Endothelial cell (in vitro differentiated cells): ENCODE measurements around the gene PHC1. TPM values are rescaled to one million over a fixed set of nuclear protein-coding genes. Genes with fewer than 3 reads are reported as not detected.

Experiments used
- DNase-seq: peaks from one replicate; pipeline ENCODE4 v3.0.0; 2021; ENCODE audit warnings: low spot score
- H3K27ac Mint-ChIP-seq: one replicate; pipeline ENCODE4 v1.8.0; 2021; ENCODE audit warnings: mixed read lengths, inconsistent platforms; ENCODE audit not compliant: unreplicated experiment
- H3K27me3 Mint-ChIP-seq: one replicate; pipeline ENCODE4 v1.8.0; 2021; ENCODE audit warnings: mild to moderate bottlenecking, moderate library complexity, mixed read lengths, inconsistent platforms; ENCODE audit not compliant: unreplicated experiment
- H3K36me3 Mint-ChIP-seq: one replicate; pipeline ENCODE4 v1.8.0; 2021; ENCODE audit warnings: mild to moderate bottlenecking, low read depth, mixed read lengths, inconsistent platforms; ENCODE audit not compliant: unreplicated experiment
- H3K4me1 Mint-ChIP-seq: one replicate; pipeline ENCODE4 v1.8.0; 2021; ENCODE audit warnings: mild to moderate bottlenecking, mixed read lengths, inconsistent platforms; ENCODE audit not compliant: unreplicated experiment
- H3K4me3 Mint-ChIP-seq: one replicate; pipeline ENCODE4 v1.8.0; 2021; ENCODE audit warnings: mild to moderate bottlenecking, mixed read lengths, inconsistent platforms; ENCODE audit not compliant: unreplicated experiment
- H3K9me3 Mint-ChIP-seq: one replicate; pipeline ENCODE4 v1.8.0; 2021; ENCODE audit warnings: mixed read lengths, inconsistent platforms; ENCODE audit not compliant: unreplicated experiment
- total RNA-seq: library from RNA; stranded (reverse); fragmentation: NEBNext Ultra II Directional; extraction: Animal tissue kit (Norgen Biotek cat#: 25700); gene quantifications from one replicate; pipeline ENCODE4 v1.2.1, GENCODE V29; 2021; ENCODE audit not compliant: unreplicated experiment
- TF ChIP-seq, protein P1 (sequence below): fragments of 200-600 bp; sonication (generic); IDR thresholded peaks from one replicate; pipeline ENCODE4 v1.5.0; 2021; ENCODE audit warnings: antibody characterized with exemption; ENCODE audit not compliant: unreplicated experiment

Gene PHC1
- total RNA-seq, 1 donor from 2014 or later: 55.3 TPM

DNA sequence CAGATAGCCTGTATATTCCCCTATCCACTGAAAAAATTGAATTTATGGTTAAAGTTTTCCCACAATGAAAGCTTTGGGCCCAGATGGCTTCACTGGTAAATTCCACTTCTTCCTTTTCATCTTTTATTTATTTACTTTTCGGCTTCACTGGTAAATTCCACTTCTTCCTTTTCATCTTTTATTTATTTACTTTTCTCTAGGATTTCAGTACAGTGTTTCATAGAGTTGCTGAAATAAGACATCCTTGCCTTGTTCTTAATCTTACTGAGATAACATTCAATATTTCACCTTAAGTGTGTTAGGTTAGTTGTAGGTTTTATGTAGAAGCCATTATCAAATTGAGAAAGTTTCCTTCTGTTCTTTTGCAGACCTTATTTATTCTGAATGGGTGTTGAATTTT lies 56.1 kb downstream of the PHC1 start:
- Mint-ChIP-seq H3K27me3 (no peaks in the 10 kb centered on the region), H3K9me3 (no peaks in the 10 kb centered on the region), H3K4me3 (no peak overlapping the region), H3K4me1 (no peaks in the 10 kb centered on the region), H3K27ac (no peak overlapping the region), H3K36me3 (no peaks in the 10 kb centered on the region)
- TF ChIP-seq, protein P1, sequence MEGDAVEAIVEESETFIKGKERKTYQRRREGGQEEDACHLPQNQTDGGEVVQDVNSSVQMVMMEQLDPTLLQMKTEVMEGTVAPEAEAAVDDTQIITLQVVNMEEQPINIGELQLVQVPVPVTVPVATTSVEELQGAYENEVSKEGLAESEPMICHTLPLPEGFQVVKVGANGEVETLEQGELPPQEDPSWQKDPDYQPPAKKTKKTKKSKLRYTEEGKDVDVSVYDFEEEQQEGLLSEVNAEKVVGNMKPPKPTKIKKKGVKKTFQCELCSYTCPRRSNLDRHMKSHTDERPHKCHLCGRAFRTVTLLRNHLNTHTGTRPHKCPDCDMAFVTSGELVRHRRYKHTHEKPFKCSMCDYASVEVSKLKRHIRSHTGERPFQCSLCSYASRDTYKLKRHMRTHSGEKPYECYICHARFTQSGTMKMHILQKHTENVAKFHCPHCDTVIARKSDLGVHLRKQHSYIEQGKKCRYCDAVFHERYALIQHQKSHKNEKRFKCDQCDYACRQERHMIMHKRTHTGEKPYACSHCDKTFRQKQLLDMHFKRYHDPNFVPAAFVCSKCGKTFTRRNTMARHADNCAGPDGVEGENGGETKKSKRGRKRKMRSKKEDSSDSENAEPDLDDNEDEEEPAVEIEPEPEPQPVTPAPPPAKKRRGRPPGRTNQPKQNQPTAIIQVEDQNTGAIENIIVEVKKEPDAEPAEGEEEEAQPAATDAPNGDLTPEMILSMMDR: no peak
- no peak for DNase-seq

DNA sequence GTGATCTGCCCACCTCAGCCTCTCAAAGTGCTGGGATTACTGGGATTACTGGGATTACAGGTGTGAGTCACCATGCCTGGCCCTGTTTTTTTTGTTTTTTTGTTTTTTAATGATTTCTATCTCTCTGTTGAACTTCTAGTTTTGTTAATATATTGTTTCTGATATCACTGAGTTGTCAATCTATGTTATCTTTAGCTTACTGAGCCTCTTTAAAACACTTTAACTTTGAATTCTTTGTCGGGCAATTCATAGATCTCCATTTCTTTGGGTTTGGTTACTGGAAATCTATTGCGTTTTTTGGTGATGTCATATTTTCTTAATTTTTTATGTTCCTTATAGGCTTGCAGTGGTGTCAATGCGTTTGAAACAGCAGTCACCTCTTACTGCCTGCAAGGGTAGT lies 65.8 kb downstream of the PHC1 start:
- no peak overlapping the region for H3K4me3 Mint-ChIP-seq
- H3K36me3 Mint-ChIP-seq: no peaks in the 10 kb centered on the region
- no peak for DNase-seq
- no peak overlapping the region for H3K27ac Mint-ChIP-seq
- H3K27me3 Mint-ChIP-seq: no peaks in the 10 kb centered on the region
- no peaks in the 10 kb centered on the region for H3K4me1 Mint-ChIP-seq
- H3K9me3 Mint-ChIP-seq: no peaks in the 10 kb centered on the region
- TF ChIP-seq, protein P1: no peak

DNA sequence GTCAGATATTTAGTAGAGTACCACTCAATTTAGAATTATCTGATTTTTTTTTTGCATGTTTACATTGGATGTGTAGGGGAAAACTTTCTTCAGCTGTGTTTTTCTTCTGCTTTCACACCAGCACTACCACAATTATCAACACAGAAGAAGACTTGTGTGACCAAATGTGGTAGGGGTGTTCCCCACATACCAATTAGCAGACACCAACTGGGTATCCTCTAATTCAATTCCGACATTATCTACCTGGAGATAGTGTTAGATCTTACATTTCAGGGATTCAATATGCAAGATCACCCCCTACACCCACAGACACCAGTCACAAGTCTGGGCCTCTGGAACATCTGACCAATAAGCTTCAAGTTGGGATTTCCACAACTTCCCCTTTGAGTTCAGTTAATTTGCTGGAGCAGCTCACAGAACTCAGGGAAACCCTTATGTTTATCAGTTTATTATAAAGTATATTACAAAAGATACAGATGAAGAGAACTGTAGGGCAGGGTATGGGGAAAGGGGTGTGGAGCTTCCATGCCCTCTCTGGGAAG lies 71.0 kb downstream of the PHC1 start:
- Mint-ChIP-seq H3K4me3 (no peak overlapping the region), H3K27me3 (peaks cover 1% of the 10 kb centered on the region), H3K27ac (no peak overlapping the region), H3K4me1 (peaks cover 7% of the 10 kb centered on the region), H3K9me3 (no peaks in the 10 kb centered on the region), H3K36me3 (no peaks in the 10 kb centered on the region)
- TF ChIP-seq, protein P1: no peak
- no peak for DNase-seq

DNA sequence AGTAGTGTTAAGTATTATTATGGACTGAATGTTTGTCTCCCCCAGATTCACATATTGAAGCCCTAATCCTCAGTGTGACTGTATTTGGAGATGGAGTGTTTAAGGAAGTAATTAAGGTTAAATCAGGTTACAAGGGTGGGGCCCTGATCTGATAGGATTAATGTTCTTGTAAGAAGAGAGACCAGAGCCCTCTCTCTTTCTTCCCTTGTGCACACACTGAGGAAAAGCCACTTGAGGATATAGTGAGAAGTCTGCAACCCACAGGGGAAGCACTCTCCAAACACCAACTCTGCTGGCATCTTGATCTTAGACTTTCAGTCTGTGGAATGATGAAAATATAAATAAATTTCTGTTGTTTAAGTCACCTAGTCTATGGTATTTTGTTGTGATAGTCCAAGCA lies 72.9 kb downstream of the PHC1 start:
- Mint-ChIP-seq H3K27me3 (peaks cover 1% of the 10 kb centered on the region), H3K4me3 (no peak overlapping the region), H3K27ac (no peak overlapping the region), H3K36me3 (no peaks in the 10 kb centered on the region), H3K9me3 (no peaks in the 10 kb centered on the region), H3K4me1 (peaks cover 10% of the 10 kb centered on the region)
- TF ChIP-seq, protein P1: no peak
- DNase-seq: no peak

GRCh38 chr12:8987685-8988084 lies 73.4 kb downstream of the PHC1 start:
- peaks cover 13% of the 10 kb centered on the region for H3K4me1 Mint-ChIP-seq
- no peak for DNase-seq
- H3K27ac Mint-ChIP-seq: no peak overlapping the region
- TF ChIP-seq, protein P1: no peak
- no peak overlapping the region for H3K4me3 Mint-ChIP-seq
- H3K27me3 Mint-ChIP-seq: peaks cover 1% of the 10 kb centered on the region
- H3K9me3 Mint-ChIP-seq: no peaks in the 10 kb centered on the region
- H3K36me3 Mint-ChIP-seq: no peaks in the 10 kb centered on the region
